Muscle layer of colon (tissue), 2 donors: ENCODE measurements around the gene CDHR3.

Source experiments
- H3K27ac ChIP-seq: one replicate; pipeline ENCODE4 v1.7.0; 2013; ENCODE audit warnings: low read depth, mild to moderate bottlenecking, low read length, moderate library complexity
- H3K27me3 ChIP-seq, 2 donors: one replicate each; pipeline ENCODE4 v1.7.0; 2013; ENCODE audit warnings: low read length in 2 of 2, mild to moderate bottlenecking in 2 of 2; ENCODE audit not compliant: insufficient read depth in 2 of 2, control insufficient read depth in 1 of 2
- H3K36me3 ChIP-seq: one replicate; pipeline ENCODE4 v1.7.0; 2013; ENCODE audit warnings: mild to moderate bottlenecking, low read length; ENCODE audit not compliant: insufficient read depth
- H3K4me1 ChIP-seq: one replicate; pipeline ENCODE4 v1.7.0; 2013; ENCODE audit warnings: mild to moderate bottlenecking, low read length; ENCODE audit not compliant: insufficient read depth
- H3K4me3 ChIP-seq, 2 donors: one replicate each; pipeline ENCODE4 v1.7.0; 2013; ENCODE audit warnings: low read length in 2 of 2, low read depth in 1 of 2, mild to moderate bottlenecking in 1 of 2, moderate library complexity in 1 of 2
- H3K9ac ChIP-seq: one replicate; pipeline ENCODE4 v1.7.0; 2013; ENCODE audit warnings: low read length
- H3K9me3 ChIP-seq: one replicate; pipeline ENCODE4 v1.7.0; 2013; ENCODE audit warnings: mild to moderate bottlenecking, low read length
- donor health status: abdominal sarcoma.
- donor health status: Adenocarcinoma of cecum.

Gene CDHR3

DNA sequence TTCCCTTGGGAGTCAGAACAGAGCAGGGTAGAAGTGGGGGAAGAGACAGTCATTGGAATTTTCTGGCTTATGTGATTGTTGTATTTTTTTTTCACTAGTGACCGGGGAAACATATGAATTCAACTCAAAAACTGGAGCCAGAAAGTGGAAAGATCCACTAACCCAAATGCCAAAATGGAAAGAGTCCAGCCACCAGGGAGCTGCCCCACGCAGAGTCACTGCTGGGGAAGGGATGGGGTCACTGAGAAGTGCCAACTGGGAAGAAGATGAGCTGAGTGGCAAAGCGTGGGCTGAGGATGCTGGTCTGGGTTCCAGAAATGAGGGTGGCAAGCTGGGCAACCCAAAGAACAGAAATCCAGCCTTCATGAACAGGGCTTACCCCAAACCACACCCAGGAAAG is 69.2 kb downstream of the CDHR3 start:
- H3K36me3 ChIP-seq = no peaks in the 10 kb centered on the region
- no peak overlapping the region for H3K4me3 ChIP-seq
- H3K9me3 ChIP-seq = no peaks in the 10 kb centered on the region
- no peaks in the 10 kb centered on the region for H3K27me3 ChIP-seq
- no peak overlapping the region for H3K9ac ChIP-seq
- H3K27ac ChIP-seq = no peak overlapping the region
- peaks cover 13% of the 10 kb centered on the region for H3K4me1 ChIP-seq

DNA sequence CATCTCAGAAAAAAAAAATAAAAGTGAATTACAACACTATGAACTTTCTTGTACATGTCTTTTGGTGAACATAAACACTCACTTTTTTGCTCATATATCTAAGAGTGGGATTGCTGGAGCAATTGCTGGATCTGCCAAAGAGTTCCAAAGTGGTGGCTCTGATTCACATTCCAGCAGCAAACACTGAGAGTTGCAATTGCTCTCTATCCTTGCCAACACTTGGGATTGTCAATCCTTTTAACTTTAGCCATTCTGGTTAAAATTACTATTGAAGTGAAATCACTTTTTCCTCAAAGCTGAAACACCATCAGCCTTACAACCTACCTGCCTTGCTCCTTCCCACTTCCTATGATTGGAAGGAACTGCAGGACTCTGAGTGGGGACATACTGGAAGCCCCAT is 70.7 kb downstream of the CDHR3 start:
- Histone ChIP-seq H3K9ac (no peak overlapping the region), H3K4me1 (peaks cover 13% of the 10 kb centered on the region), H3K27me3 (no peaks in the 10 kb centered on the region), H3K36me3 (no peaks in the 10 kb centered on the region), H3K4me3 (no peak overlapping the region), H3K9me3 (no peaks in the 10 kb centered on the region), H3K27ac (no peak overlapping the region)

DNA sequence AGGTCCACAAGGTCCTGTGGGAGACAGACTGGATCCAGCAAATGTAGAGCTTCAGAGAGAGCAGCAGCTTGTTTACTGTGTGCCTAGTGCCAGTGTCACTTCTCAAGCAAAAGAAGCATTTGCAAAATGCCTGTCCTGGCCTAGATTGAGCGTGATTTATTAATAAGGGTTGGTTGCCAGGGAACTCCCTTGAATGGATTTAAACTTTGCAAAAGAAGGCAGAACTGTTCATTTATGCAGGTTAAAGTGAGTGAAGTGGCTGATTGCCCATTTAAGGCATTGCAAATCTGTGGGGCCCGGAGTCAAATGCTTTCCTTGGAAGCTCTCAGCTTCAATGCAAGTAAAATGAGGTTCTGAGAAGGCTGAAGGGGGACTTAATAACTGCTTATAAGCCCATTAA is 71.3 kb downstream of the CDHR3 start:
- Histone ChIP-seq H3K4me3 (no peak overlapping the region), H3K27ac (no peak overlapping the region), H3K9ac (no peak overlapping the region), H3K36me3 (no peaks in the 10 kb centered on the region), H3K27me3 (no peaks in the 10 kb centered on the region), H3K4me1 (peaks cover 19% of the 10 kb centered on the region), H3K9me3 (no peaks in the 10 kb centered on the region)

DNA sequence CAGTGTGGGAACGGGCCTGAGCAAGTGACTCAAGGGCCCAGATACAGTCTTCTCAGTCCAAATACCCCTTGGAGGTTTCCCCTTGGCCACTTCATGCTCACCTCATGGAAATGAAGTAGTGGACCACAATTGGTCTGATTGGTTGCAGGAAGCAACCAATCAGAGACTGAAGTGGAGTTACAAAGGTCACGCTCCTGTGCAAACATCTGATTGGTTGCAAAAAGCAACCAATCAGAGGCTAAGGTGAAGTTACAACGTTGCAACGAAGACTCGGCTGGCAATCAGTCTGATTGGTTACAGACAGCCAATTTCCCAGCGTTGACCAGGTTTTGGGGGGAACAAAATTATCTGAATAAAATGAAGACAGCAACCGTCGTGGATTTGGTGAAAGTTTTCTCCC is 72.5 kb downstream of the CDHR3 start:
- H3K27me3 ChIP-seq = no peaks in the 10 kb centered on the region
- H3K4me3 ChIP-seq = no peak overlapping the region

DNA sequence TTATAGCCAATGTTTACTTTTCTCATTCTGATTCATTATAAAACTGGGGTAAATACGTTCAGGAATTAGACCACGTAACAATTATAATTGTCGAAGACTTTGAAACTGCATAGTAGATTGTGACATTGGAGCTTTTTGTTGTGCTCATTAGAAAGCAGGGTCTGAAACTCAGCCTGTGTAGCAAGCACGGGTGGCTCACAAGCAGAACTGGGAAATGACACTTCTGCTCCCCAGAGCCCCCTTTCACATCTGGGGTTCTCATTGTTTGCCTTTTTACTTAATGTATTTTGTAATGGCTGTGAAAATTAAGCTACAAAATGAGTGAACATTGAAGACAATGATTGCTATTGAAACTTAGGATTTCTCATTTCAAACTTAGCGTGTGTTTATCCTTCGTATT is 72.9 kb downstream of the CDHR3 start:
- no peaks in the 10 kb centered on the region for H3K36me3 ChIP-seq
- no peaks in the 10 kb centered on the region for H3K9me3 ChIP-seq
- H3K27ac ChIP-seq = no peak overlapping the region
- H3K4me3 ChIP-seq = no peak overlapping the region
- H3K9ac ChIP-seq = no peak overlapping the region
- H3K27me3 ChIP-seq = no peaks in the 10 kb centered on the region
- peaks cover 22% of the 10 kb centered on the region for H3K4me1 ChIP-seq

More for the DNA sequence above, 72.5 kb downstream of the CDHR3 start:
- Histone ChIP-seq H3K4me1 (peaks cover 26% of the 10 kb centered on the region), H3K36me3 (no peaks in the 10 kb centered on the region), H3K9me3 (no peaks in the 10 kb centered on the region), H3K9ac (no peak overlapping the region), H3K27ac (no peak overlapping the region)

DNA sequence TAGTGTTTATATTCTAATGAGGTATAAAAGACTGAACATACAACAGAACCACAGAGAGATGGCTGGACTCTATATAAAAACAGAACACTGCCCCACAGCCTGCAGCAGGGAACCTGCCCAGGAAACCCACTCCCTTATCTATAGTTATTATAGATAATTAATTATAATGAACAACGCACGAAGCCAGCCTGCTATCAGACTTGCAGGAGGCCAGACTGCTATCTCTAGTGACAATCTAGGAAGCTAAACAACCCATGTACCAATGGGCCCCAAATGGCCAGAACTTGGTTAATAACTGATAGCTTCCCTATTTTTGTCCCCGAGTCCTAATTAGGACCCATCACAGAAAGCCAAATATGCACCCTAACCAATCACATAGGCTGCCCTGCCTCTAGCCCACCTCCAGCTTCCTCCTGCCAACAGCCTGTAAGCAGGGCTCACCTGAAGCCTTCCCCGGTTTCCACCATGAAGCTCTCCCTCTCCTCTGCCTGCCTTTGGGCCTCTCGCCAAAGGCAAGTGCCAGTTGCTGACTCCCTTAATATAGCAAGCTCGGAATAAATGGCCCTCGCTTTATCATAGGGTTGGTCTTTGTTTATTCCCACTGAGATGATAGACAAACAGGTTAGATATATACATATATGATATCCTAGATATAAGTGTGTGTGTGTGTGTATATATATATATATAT is 74.6 kb downstream of the CDHR3 start:
- Histone ChIP-seq H3K4me1 (peaks cover 25% of the 10 kb centered on the region), H3K36me3 (no peaks in the 10 kb centered on the region), H3K9me3 (no peaks in the 10 kb centered on the region), H3K27ac (no peak overlapping the region), H3K27me3 (no peaks in the 10 kb centered on the region), H3K4me3 (no peak overlapping the region), H3K9ac (no peak overlapping the region)

DNA sequence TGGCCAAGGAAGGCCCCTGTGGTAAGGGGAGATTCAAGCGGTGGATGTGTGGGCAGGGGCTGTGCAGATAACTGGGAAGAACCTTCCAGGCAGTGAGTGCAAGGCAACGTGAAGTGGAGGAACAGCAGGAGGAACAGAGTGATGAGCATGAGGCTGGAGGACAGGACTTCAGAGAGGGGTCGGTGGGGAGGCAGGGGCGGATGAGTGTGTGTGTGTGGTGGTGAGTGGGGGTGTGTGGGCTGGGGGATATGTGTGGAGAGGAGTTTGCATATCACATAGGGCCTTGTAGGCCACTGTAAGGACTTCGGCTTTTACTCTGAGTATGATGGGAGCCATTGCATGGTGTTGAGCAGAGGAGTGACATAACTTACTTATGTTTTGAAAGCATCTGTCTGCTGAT is 75.2 kb downstream of the CDHR3 start:
- Histone ChIP-seq H3K4me1 (peaks cover 29% of the 10 kb centered on the region), H3K9me3 (no peaks in the 10 kb centered on the region), H3K27ac (no peak overlapping the region), H3K27me3 (no peaks in the 10 kb centered on the region), H3K36me3 (no peaks in the 10 kb centered on the region), H3K9ac (no peak overlapping the region), H3K4me3 (no peak overlapping the region)

DNA sequence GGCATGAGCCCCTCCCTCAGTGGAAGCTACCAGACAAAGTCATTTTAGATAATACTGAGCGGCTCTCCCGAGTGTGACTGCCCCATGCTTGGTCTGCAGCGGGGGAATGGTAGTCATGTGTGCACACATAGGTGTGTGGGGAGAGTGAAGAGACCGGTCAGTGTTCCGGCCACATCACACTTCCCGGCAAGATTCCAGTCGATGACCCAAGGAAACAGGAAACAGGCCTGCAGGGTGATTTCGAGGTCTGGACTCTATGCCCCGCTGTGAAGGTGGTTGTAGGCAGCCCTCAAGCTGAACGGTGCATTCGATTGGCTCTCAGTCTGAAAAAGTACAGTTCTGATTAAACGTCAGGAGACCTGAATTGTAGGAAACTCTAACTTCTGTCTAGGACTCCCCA is 75.9 kb downstream of the CDHR3 start:
- no peaks in the 10 kb centered on the region for H3K27me3 ChIP-seq
- no peak overlapping the region for H3K27ac ChIP-seq
- H3K36me3 ChIP-seq = no peaks in the 10 kb centered on the region
- no peak overlapping the region for H3K4me3 ChIP-seq
- H3K9me3 ChIP-seq = no peaks in the 10 kb centered on the region
- H3K9ac ChIP-seq = no peak overlapping the region
- peaks cover 29% of the 10 kb centered on the region for H3K4me1 ChIP-seq

DNA sequence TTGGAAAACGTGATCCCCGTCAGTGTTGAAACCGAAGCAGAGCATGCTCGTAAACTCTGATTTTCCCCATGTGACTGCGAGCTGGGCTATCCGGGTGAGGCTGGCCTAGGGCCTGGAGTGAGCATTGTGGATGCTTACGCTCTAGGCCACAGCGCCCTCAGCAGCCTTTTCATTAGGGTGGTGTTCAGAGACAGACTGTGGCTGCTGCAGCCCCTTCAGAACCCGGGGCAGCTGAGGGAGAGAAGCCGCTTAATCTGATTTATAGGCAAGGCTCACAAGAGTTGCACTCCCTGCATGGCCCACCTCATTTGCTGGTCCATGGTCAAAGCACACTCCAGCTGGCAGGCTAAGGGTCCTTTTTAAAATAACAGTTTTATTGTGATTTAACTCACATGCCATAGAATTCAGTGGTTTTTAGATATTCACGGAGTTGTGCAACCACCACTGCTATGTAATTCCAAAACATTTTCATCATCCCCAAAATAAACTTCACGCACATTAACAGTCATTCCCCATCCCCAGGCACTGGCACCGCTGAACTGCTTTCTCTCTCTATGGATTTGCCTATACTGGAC is 76.5 kb downstream of the CDHR3 start:
- Histone ChIP-seq H3K4me1 (peaks cover 29% of the 10 kb centered on the region), H3K4me3 (no peak overlapping the region), H3K27ac (peak overlapping the region; percentile 3), H3K9ac (no peak overlapping the region), H3K27me3 (no peaks in the 10 kb centered on the region), H3K36me3 (no peaks in the 10 kb centered on the region), H3K9me3 (no peaks in the 10 kb centered on the region)

DNA sequence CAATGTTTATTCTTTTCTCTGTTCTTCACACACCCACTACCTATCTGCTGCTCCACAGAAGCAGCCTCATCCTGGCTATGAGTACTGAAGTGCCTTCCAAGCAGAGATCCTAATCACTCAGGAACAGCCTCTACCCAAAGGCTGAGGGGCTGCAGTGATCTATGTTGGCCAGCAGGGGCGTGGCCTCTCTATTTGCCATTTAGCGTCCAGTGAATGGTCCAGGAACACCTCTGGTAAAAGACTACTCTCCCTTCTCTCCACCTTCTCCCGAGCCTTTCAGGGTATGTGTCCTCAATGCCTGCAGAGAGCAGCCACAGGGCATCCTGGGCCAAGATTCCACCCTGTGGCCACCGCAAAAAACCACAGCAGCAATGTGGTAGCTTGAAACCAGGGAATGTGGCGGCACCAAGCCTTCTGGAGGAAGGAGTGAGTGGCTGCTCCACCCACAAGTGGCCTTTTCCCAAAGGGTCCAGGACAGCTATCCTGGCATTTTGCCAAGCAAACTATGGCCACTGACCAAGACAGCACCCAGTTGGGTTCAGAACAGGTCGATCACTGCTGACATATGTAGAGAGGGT is 78.2 kb downstream of the CDHR3 start:
- H3K9me3 ChIP-seq = no peaks in the 10 kb centered on the region
- H3K27ac ChIP-seq = no peak overlapping the region
- H3K4me3 ChIP-seq = no peak overlapping the region
- peaks cover 29% of the 10 kb centered on the region for H3K4me1 ChIP-seq
- H3K9ac ChIP-seq = no peak overlapping the region
- H3K36me3 ChIP-seq = no peaks in the 10 kb centered on the region
- no peaks in the 10 kb centered on the region for H3K27me3 ChIP-seq

DNA sequence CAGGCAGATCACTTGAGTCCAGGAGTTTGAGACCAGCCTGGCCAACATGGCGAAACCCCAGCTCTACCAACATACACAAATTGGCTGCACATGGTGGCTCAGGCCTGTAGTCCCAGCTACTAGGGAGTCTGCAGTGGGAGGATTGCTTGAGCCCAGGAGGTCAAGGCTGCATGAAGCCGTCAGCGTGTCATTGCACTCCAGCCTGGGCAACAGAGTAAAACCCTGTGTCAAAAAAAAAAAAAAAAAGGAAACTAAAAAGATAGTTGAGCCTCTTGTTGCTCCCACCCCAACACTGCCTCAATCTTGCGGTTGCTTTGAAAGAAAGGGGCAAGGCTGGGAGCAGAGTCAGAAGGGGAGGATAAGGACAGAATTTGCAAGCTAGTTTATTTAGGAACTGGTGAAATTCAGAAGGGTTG is 79.1 kb downstream of the CDHR3 start:
- Histone ChIP-seq H3K27ac (no peak overlapping the region), H3K36me3 (no peaks in the 10 kb centered on the region), H3K4me1 (peaks cover 29% of the 10 kb centered on the region), H3K4me3 (no peak overlapping the region), H3K27me3 (no peaks in the 10 kb centered on the region), H3K9me3 (no peaks in the 10 kb centered on the region), H3K9ac (no peak overlapping the region)

DNA sequence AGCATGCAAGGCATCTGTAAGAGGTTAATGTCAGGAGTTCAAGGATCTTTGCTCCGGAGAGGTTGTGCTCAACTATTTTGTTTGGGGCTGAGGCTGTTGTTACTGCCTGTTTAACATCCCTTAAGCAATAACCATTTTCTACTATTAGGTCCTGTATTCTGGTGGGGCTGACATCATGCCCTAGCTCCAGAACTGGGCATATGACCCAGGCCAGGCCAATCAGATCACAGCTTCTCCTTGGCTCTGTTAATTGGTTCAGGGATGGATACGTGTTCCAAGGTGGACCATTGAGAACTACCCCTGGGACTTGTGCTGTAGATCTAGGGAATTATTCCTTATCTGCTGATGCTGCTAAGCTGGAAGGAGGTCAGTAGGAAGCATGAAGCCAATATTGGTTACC is 82.1 kb downstream of the CDHR3 start:
- no peaks in the 10 kb centered on the region for H3K9me3 ChIP-seq
- H3K27ac ChIP-seq = no peak overlapping the region
- H3K4me1 ChIP-seq = peaks cover 22% of the 10 kb centered on the region
- no peaks in the 10 kb centered on the region for H3K36me3 ChIP-seq
- no peak overlapping the region for H3K4me3 ChIP-seq
- H3K9ac ChIP-seq = no peak overlapping the region
- no peaks in the 10 kb centered on the region for H3K27me3 ChIP-seq
